CD4-positive, alpha-beta T cell (primary cell): Measurements from ENCODE around the gene DYSF. TPM values are rescaled to one million over a fixed set of nuclear protein-coding genes. Genes with fewer than 3 reads are reported as not detected.
A peak's percentile ranks its signal among the peaks of the same experiment; 100 is the strongest.

Experiments
- ATAC-seq: fragments of 200-7000 bp; cut with Tn5 transposase; one replicate; pipeline ENCODE4 v1.10.0; 2022; ENCODE audit warnings: mild to moderate bottlenecking; ENCODE audit not compliant: poor library complexity
- CTCF ChIA-PET: fragments of 350-600 bp; sonication (Branson Sonifier 250); formaldehyde crosslinking; loops from one replicate; lab custom pipeline; 2021; ENCODE audit warnings: antibody characterized with exemption, inconsistent platforms; lab: Charles Lee
- POLR2A ChIA-PET: fragments of 350-600 bp; sonication (Branson Sonifier 250); formaldehyde crosslinking; loops from one replicate; lab custom pipeline; 2021; ENCODE audit warnings: antibody characterized with exemption, inconsistent platforms; lab: Charles Lee
- DNase-seq, 14 experiments: peaks; one replicate each; pipeline ENCODE4 v3.0.0-alpha.2; 2013 to 2020; ENCODE audit warnings: mixed read lengths in 2 of 14
- H3K27ac ChIP-seq, 2 donors: one replicate each; pipeline versions ENCODE4 v1.5.1 to v1.7.0; 2013; ENCODE audit warnings: low read length in 2 of 2, low read depth in 1 of 2, mild to moderate bottlenecking in 1 of 2
- H3K27me3 ChIP-seq, 2 experiments: 1 replicate in 1 of 2; 2 replicates in 1 of 2; pipeline versions ENCODE4 v1.6.1 to v1.7.0; 2013; ENCODE audit warnings: low read length in 2 of 2, control low read depth in 1 of 2, mild to moderate bottlenecking in 1 of 2, moderate library complexity in 1 of 2; ENCODE audit not compliant: insufficient read depth in 2 of 2, control insufficient read depth in 1 of 2
- H3K36me3 ChIP-seq: one replicate; pipeline ENCODE4 v1.6.1; 2013; ENCODE audit warnings: low read length, control low read depth; ENCODE audit not compliant: insufficient read depth
- H3K4me1 ChIP-seq: one replicate; pipeline ENCODE4 v1.6.1; 2013; ENCODE audit warnings: low read length, control low read depth; ENCODE audit not compliant: insufficient read depth
- H3K4me3 ChIP-seq: one replicate; pipeline ENCODE4 v1.5.1; 2013; ENCODE audit warnings: mild to moderate bottlenecking, low read length, moderate library complexity
- H3K9me3 ChIP-seq, 2 experiments: 1 replicate in 1 of 2; 2 replicates in 1 of 2; pipeline versions ENCODE4 v1.6.1 to v1.7.0; 2013; ENCODE audit warnings: low read length in 2 of 2, mild to moderate bottlenecking in 2 of 2, control low read depth in 1 of 2, moderate library complexity in 1 of 2; ENCODE audit not compliant: control insufficient read depth in 1 of 2, insufficient read depth in 1 of 2
- H3K27ac Mint-ChIP-seq: one replicate; pipeline ENCODE4 v1.8.0; 2020; ENCODE audit warnings: mixed read lengths
- H3K27me3 Mint-ChIP-seq: one replicate; pipeline ENCODE4 v1.8.0; 2021; ENCODE audit warnings: mixed read lengths
- H3K36me3 Mint-ChIP-seq: one replicate; pipeline ENCODE4 v1.8.0; 2021; ENCODE audit warnings: low read depth, mixed read lengths
- H3K4me1 Mint-ChIP-seq: one replicate; pipeline ENCODE4 v1.8.0; 2021; ENCODE audit warnings: low read depth, mixed read lengths
- H3K4me3 Mint-ChIP-seq: one replicate; pipeline ENCODE4 v1.8.0; 2020; ENCODE audit warnings: mild to moderate bottlenecking, mixed read lengths
- H3K9me3 Mint-ChIP-seq: one replicate; pipeline ENCODE4 v1.8.0; 2020; ENCODE audit warnings: mixed read lengths
- CTCF ChIP-seq: fragments of 200-600 bp; IDR thresholded peaks from one replicate; pipeline ENCODE4 v1.8.0; 2022; ENCODE audit warnings: antibody characterized with exemption, mild to moderate bottlenecking
- intact Hi-C, 2 experiments: fragments of 100-400 bp; cut with DNase I in 1 of 2; cut with micrococcal nuclease in 1 of 2; formaldehyde crosslinking; loops; one replicate each; pipeline versions ENCODE4 v1.15.1 to v1.9.0; 2023 to 2025; cut with DNase I, micrococcal nuclease
- total RNA-seq, 174 experiments: library from RNA in 2 of 174; stranded (reverse) in 2 of 174; gene quantifications; one replicate each; pipeline ENCODE4 v1.2.3 and lab custom pipeline; 2021 to 2026

DYSF gene
- total RNA-seq, 2 experiments from 2014 or later: 0.27 to 0.31 TPM

DNA sequence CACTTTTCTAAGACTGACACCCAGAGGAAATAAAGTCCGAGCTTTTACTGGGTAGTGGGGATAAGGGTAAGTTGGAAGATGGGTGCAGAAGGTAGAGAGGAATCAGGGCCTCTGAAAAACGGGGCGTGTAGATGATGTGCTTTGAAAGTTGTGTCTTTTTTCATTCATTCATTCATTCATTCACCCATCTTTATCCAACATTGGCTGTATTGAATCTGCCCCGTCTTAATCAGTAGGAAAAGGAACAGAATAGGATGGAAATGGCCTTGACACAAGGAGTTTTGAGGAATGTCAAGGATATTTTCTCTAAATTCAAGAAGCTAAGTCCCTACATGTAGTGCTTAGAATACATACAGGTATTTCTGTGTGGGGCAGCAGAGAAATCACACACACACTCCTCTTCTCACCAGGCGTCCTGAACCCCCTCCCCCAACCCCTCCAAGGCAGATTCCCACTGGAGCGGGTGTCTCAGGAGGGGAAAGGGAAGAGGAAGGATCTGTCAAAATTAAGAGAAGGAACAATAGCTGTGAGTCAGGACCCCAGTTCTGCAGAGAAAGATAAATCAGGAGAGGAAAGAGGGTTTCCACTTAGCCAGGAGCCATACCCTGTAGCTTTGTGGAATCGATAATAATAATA, 13.9 kb downstream of the DYSF start:
- Histone ChIP-seq H3K27ac (no peak overlapping the region), H3K4me1 (no peaks in the 10 kb centered on the region), H3K36me3 (no peaks in the 10 kb centered on the region), H3K27me3 (peaks cover 30 to 50% of the 10 kb centered on the region in 2 experiments), H3K9me3 (peaks cover 0 to 10% of the 10 kb centered on the region in 2 experiments), H3K4me3 (peak overlapping the region; percentile 58)
- H3K27ac Mint-ChIP-seq: no peak overlapping the region
- H3K36me3 Mint-ChIP-seq: no peaks in the 10 kb centered on the region
- TF ChIP-seq CTCF: no peak
- peak overlapping the region; percentile 76 for H3K4me3 Mint-ChIP-seq
- ATAC-seq (no peak), DNase-seq (no peak)
- ChIA-PET CTCF (no interaction called here), POLR2A (no interaction called here)
- no peaks in the 10 kb centered on the region for H3K9me3 Mint-ChIP-seq
- intact Hi-C loops: no loop called here
- peaks cover 37% of the 10 kb centered on the region for H3K27me3 Mint-ChIP-seq
- peaks cover 8% of the 10 kb centered on the region for H3K4me1 Mint-ChIP-seq

GRCh38 chr2:71468279-71469015, 15.1 kb downstream of the DYSF start:
- no peaks in the 10 kb centered on the region for H3K36me3 ChIP-seq
- ChIA-PET POLR2A (no interaction called here), CTCF (no interaction called here)
- peaks cover 8% of the 10 kb centered on the region for H3K4me1 Mint-ChIP-seq
- no peak for ATAC-seq
- no peak overlapping the region for H3K4me3 Mint-ChIP-seq
- no peak for TF ChIP-seq CTCF
- H3K4me1 ChIP-seq: no peaks in the 10 kb centered on the region
- H3K27ac ChIP-seq: no peak overlapping the region
- no peak overlapping the region for H3K27ac Mint-ChIP-seq
- intact Hi-C loops: no loop called here
- H3K9me3 Mint-ChIP-seq: no peaks in the 10 kb centered on the region
- DNase-seq: no peak
- H3K36me3 Mint-ChIP-seq: no peaks in the 10 kb centered on the region
- H3K9me3 ChIP-seq: peaks cover 0 to under 1% of the 10 kb centered on the region in 2 experiments
- H3K27me3 Mint-ChIP-seq: peaks cover 45% of the 10 kb centered on the region
- H3K27me3 ChIP-seq: peaks cover 26 to 48% of the 10 kb centered on the region in 2 experiments
- H3K4me3 ChIP-seq: no peak overlapping the region

GRCh38 chr2:71469403-71470398, 16.3 kb downstream of the DYSF start:
- DNase-seq (no peak), ATAC-seq (no peak)
- Mint-ChIP-seq H3K27me3 (peaks cover 48% of the 10 kb centered on the region), H3K9me3 (no peaks in the 10 kb centered on the region), H3K4me3 (no peak overlapping the region), H3K36me3 (no peaks in the 10 kb centered on the region), H3K27ac (no peak overlapping the region), H3K4me1 (peaks cover 8% of the 10 kb centered on the region)
- ChIA-PET CTCF (no interaction called here), POLR2A (no interaction called here)
- no peaks in the 10 kb centered on the region for H3K4me1 ChIP-seq
- intact Hi-C loops: no loop called here
- H3K27me3 ChIP-seq: peaks cover 25 to 36% of the 10 kb centered on the region in 2 experiments
- H3K27ac ChIP-seq: no peak overlapping the region
- TF ChIP-seq CTCF: no peak
- no peaks in the 10 kb centered on the region for H3K9me3 ChIP-seq
- no peak overlapping the region for H3K4me3 ChIP-seq
- H3K36me3 ChIP-seq: no peaks in the 10 kb centered on the region
